Measurements from ENCODE around the gene MTFR2.

- TF ChIP-seq CTCF (IDR thresholded peaks at IDR 0.05), result no peak
- no peak for TF ChIP-seq POLR2AphosphoS5 (IDR thresholded peaks at IDR 0.05)
These were observed 15.0 kb upstream of the MTFR2 start for GRCh38 chr6:136265101-136265500.

Measured in gastroesophageal sphincter (tissue), 3 donors.